Adrenal gland (tissue), 12 donors: ENCODE measurements around the gene CBLN3. TPM values are rescaled to one million over a fixed set of nuclear protein-coding genes. Genes with fewer than 3 reads are reported as not detected.
A peak's percentile ranks its signal among the peaks of the same experiment; 100 is the strongest.

Source experiments
- DNase-seq, 7 donors: peaks; one replicate each; pipeline ENCODE4 v3.0.0-alpha.2; 2019 to 2020
- H3K27ac ChIP-seq, 5 donors: fragments of 200-600 bp; sonication (generic) in 4 of 5; 1 replicate in 3 of 5; 2 replicates in 2 of 5; pipeline versions ENCODE4 v1.5.1 to v1.8.0; 2016 to 2020; ENCODE audit warnings: mild to moderate bottlenecking in 1 of 5
- H3K27me3 ChIP-seq: fragments of 200-600 bp; 2 replicates; pipeline ENCODE4 v1.8.0; 2021
- H3K36me3 ChIP-seq, 2 donors: fragments of 200-600 bp; replicated peaks in 1 of 2; 1 replicate in 1 of 2; 2 replicates in 1 of 2; pipeline versions ENCODE4 v1.5.1 to v1.8.0; 2018 to 2022
- H3K4me1 ChIP-seq, 2 donors: fragments of 200-600 bp; replicated peaks in 1 of 2; 1 replicate in 1 of 2; 2 replicates in 1 of 2; pipeline versions ENCODE4 v1.5.1 to v1.8.0; 2018 to 2021
- H3K4me3 ChIP-seq, 4 donors: fragments of 200-600 bp; sonication (generic) in 3 of 4; one replicate each; pipeline ENCODE4 v1.5.1; 2016 to 2018
- H3K9me3 ChIP-seq, 3 donors: fragments of 200-600 bp; sonication (generic) in 1 of 3; replicated peaks in 1 of 3; 1 replicate in 2 of 3; 2 replicates in 1 of 3; pipeline versions ENCODE4 v1.5.1 to v1.8.0; 2016 to 2021
- CTCF ChIP-seq, 6 experiments: fragments of 450-650 bp in 4 of 6; fragments of 200-600 bp in 2 of 6; sonication (generic) in 1 of 6; IDR thresholded peaks; 1 replicate in 5 of 6; 2 replicates in 1 of 6; pipeline versions ENCODE4 v1.5.1 to v1.8.0; 2016 to 2021; ENCODE audit warnings: antibody characterized with exemption in 6 of 6, mild to moderate bottlenecking in 2 of 6, moderate library complexity in 1 of 6
- POLR2A ChIP-seq, 2 donors: fragments of 450-650 bp; IDR thresholded peaks; one replicate each; pipeline ENCODE4 v1.6.1; 2017; ENCODE audit warnings: antibody characterized with exemption in 2 of 2, mild to moderate bottlenecking in 2 of 2, moderate library complexity in 1 of 2
- WGBS, 4 donors: extraction: QIAGEN DNeasy Blood & Tissue Kit in 2 of 4; methylation state at CpG; one replicate each; pipeline versions ENCODE4 v1.1.5 to v1.1.7; 2013 to 2017; 5-methylcytosine and 5-hydroxymethylcytosine counted together
- intact Hi-C, 2 donors: fragments of 100-400 bp; cut with DNase I; formaldehyde crosslinking; loops; one replicate each; pipeline versions ENCODE4 v1.14.1 to v1.15.0; 2022 to 2023
- polyA plus RNA-seq, 3 donors: library from polyadenylated mRNA; stranded (reverse); fragments of 200-250 nt in 2 of 3; fragments of 350-450 nt in 1 of 3; fragmentation: Illumina TruSeq in 1 of 3; extraction: RNeasy Lipid Tissue Mini Kit (QIAGEN cat#74804) in 1 of 3; gene quantifications; one replicate each; pipeline ENCODE4 v1.2.3, GENCODE V29; 2013 to 2014
- total RNA-seq, 9 donors: library from RNA; depleted of rRNA in 4 of 9; stranded (reverse); fragments of >200 nt in 4 of 9; fragments of 120-200 nt in 1 of 9; fragmentation: NEBNext Ultra II Directional in 1 of 9; extraction: Animal tissue kit (Norgen Biotek cat#: 25700) in 1 of 9; gene quantifications; one replicate each; pipeline versions ENCODE4 v1.1.0 to v1.2.4, GENCODE V29; 2013 to 2023
- donor health status: healthy with polysubstance abuse.
- donor health status: Bipolar disorder and iron deficiency.
- donor health status: DM: yes; HTN: yes; CAD: no.
- donor health status: DM: no; HTN: no; CAD: no.
- donor health status: DM: no; HTN: no; CAD: no.
- donor health status: DM: yes; HTN: yes; CAD: no.

CBLN3 gene
- total and polyA plus RNA-seq, 12 donors, result 3.9 to 43.6 (median 11.9) TPM

GRCh38 chr14:24411443-24412389, 17.8 kb downstream of the CBLN3 start:
- no peak for TF ChIP-seq POLR2A (IDR thresholded peaks at IDR 0.05)
- TF ChIP-seq CTCF (IDR thresholded peaks at IDR 0.05), result peak; percentile 54 to 78 (median 70)
- intact Hi-C loops, result no loop called here
- Histone ChIP-seq H3K9me3 (no peaks in the 10 kb centered on the region), H3K27me3 (no peaks in the 10 kb centered on the region), H3K4me3 (no peak overlapping the region), H3K36me3 (peaks cover 0 to 44% of the 10 kb centered on the region in 2 donors), H3K27ac (no peak overlapping the region), H3K4me1 (peaks cover 0 to 4% of the 10 kb centered on the region in 2 donors)
- 62 to 72% (median 69%) methylated on average over 11 to 16 of the region's 16 CpGs for whole genome bisulfite sequencing, 4 donors
- DNase-seq, result peak in 5 of 7 donors; percentile 55 to 77 (median 66)

GRCh38 chr14:24409956-24410355, 19.5 kb downstream of the CBLN3 start:
- DNase-seq, result no peak
- H3K27me3 ChIP-seq, result no peaks in the 10 kb centered on the region
- 88 to 95% (median 93%) methylated on average over 8 to 10 of the region's 10 CpGs for WGBS, 4 donors
- H3K4me3 ChIP-seq, result no peak overlapping the region
- no peak overlapping the region for H3K27ac ChIP-seq
- intact Hi-C loops, result no loop called here
- TF ChIP-seq CTCF (IDR thresholded peaks at IDR 0.05), result no peak
- no peak for TF ChIP-seq POLR2A (IDR thresholded peaks at IDR 0.05)
- peaks cover 0 to 4% of the 10 kb centered on the region in 2 donors for H3K4me1 ChIP-seq
- H3K36me3 ChIP-seq, result peaks cover 0 to 34% of the 10 kb centered on the region in 2 donors
- H3K9me3 ChIP-seq, result no peaks in the 10 kb centered on the region

DNA sequence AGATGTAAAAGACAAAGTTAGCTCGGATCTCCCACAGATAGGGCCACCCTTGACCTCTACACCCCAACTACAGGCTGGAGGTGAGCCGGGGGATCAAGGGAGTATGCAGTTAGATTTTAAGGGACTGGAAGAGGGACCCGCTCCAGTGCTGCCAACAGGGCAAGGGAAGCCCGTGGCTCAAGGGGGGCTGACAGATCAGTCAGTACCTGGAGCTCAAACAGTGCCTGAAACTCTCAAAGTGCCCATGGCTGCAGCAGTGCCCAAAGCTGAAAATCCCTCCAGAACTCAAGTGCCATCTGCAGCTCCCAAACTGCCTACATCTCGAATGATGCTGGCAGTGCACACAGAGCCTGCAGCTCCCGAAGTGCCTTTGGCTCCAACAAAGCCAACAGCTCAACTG, 20.3 kb downstream of the CBLN3 start:
- Histone ChIP-seq H3K36me3 (peaks cover 0 to 27% of the 10 kb centered on the region in 2 donors), H3K27me3 (no peaks in the 10 kb centered on the region), H3K4me1 (peaks cover 0 to 3% of the 10 kb centered on the region in 2 donors), H3K27ac (no peak overlapping the region), H3K9me3 (no peaks in the 10 kb centered on the region), H3K4me3 (no peak overlapping the region)
- no peak for TF ChIP-seq POLR2A (IDR thresholded peaks at IDR 0.05)
- no peak for TF ChIP-seq CTCF (IDR thresholded peaks at IDR 0.05)
- DNase-seq, result peak in 1 of 7 donors; percentile 10
- WGBS, 4 donors, result 82 to 88% (median 84%) methylated on average over 3 to 6 of the region's 6 CpGs
- intact Hi-C loops, result no loop called here

DNA sequence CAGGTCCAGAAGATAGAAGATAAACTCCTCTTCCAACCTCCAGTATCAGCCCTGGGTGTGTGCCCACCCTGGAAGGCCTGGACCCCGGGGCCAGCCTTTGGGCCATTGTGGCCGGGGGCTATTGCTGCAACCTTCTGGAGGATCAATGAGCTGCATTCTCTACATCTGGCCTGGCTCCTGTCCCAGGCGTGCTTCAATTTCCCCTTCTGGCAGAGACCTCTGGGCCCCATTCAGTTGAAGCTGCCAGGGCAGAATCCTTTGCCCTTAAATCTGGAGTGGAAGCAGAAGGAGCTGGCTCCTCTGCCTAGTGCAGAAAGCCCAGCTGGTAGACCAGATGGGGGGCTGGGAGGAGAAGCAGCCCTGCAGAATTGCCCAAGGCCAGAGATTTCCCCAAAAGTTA, 20.7 kb downstream of the CBLN3 start:
- Histone ChIP-seq H3K4me1 (peaks cover 0 to 7% of the 10 kb centered on the region in 2 donors), H3K27ac (no peak overlapping the region), H3K36me3 (peaks cover 0 to 24% of the 10 kb centered on the region in 2 donors), H3K4me3 (no peak overlapping the region), H3K9me3 (no peaks in the 10 kb centered on the region), H3K27me3 (no peaks in the 10 kb centered on the region)
- intact Hi-C loops, result no loop called here
- TF ChIP-seq POLR2A (IDR thresholded peaks at IDR 0.05) (no peak), CTCF (IDR thresholded peaks at IDR 0.05) (no peak)
- WGBS, 4 donors, result 68 to 89% (median 79%) methylated on average over 3 of the region's 3 CpGs
- DNase-seq, result peak in 1 of 7 donors; percentile 0
